ENCODE data around the gene IRX4. TPM values are rescaled to one million over a fixed set of nuclear protein-coding genes. Genes with fewer than 3 reads are reported as not detected.

The IRX4 gene
- total and polyA plus RNA-seq, 4 donors: 0.06 to 0.54 (median 0.34) TPM

- Histone ChIP-seq H3K36me3 (ENCODE audit: control insufficient read depth, insufficient read depth, low read length) (peaks cover 3% of the 10 kb centered on the region), H3K27me3 (ENCODE audit: control insufficient read depth, insufficient read depth, low read length) (peaks cover 18% of the 10 kb centered on the region), H3K9me3 (ENCODE audit: control insufficient read depth, insufficient read depth, low read length) (no peaks in the 10 kb centered on the region), H3K27ac (ENCODE audit: low read depth, low read length) (no peak overlapping the region), H3K4me3 (ENCODE audit: low read depth, low read length) (no peak overlapping the region), H3K4me1 (ENCODE audit: control insufficient read depth, insufficient read depth, low read length) (peaks cover 12% of the 10 kb centered on the region)
- WGBS (ENCODE audit: insufficient coverage): 78% methylated on average over 22 of the region's 22 CpGs
- DNase-seq (ENCODE audit: low read depth in 4 of 6, low spot score in 6 of 6): no peak
Observed at GRCh38 chr5:1834022-1834551, 48.6 kb downstream of the IRX4 start.

- Histone ChIP-seq H3K4me3 (ENCODE audit: low read depth, low read length) (no peak overlapping the region), H3K36me3 (ENCODE audit: control insufficient read depth, insufficient read depth, low read length) (peaks cover 3% of the 10 kb centered on the region), H3K27ac (ENCODE audit: low read depth, low read length) (no peak overlapping the region), H3K4me1 (ENCODE audit: control insufficient read depth, insufficient read depth, low read length) (peaks cover 12% of the 10 kb centered on the region), H3K9me3 (ENCODE audit: control insufficient read depth, insufficient read depth, low read length) (no peaks in the 10 kb centered on the region), H3K27me3 (ENCODE audit: control insufficient read depth, insufficient read depth, low read length) (peaks cover 18% of the 10 kb centered on the region)
- WGBS (ENCODE audit: insufficient coverage): 89% methylated on average over 16 of the region's 16 CpGs
- no peak for DNase-seq (ENCODE audit: low read depth in 4 of 6, low spot score in 6 of 6)
Observed at GRCh38 chr5:1833264-1834021, 49.3 kb downstream of the IRX4 start.

- H3K4me3 ChIP-seq (ENCODE audit: low read depth, low read length): no peak overlapping the region
- H3K9me3 ChIP-seq (ENCODE audit: control insufficient read depth, insufficient read depth, low read length): no peaks in the 10 kb centered on the region
- DNase-seq (ENCODE audit: low read depth in 4 of 6, low spot score in 6 of 6): no peak
- no peak overlapping the region for H3K27ac ChIP-seq (ENCODE audit: low read depth, low read length)
- 86% methylated on average over 21 of the region's 28 CpGs for WGBS (ENCODE audit: insufficient coverage)
- H3K27me3 ChIP-seq (ENCODE audit: control insufficient read depth, insufficient read depth, low read length): peaks cover 18% of the 10 kb centered on the region
- peaks cover 12% of the 10 kb centered on the region for H3K4me1 ChIP-seq (ENCODE audit: control insufficient read depth, insufficient read depth, low read length)
- H3K36me3 ChIP-seq (ENCODE audit: control insufficient read depth, insufficient read depth, low read length): peaks cover 8% of the 10 kb centered on the region
Observed at GRCh38 chr5:1832511-1833250, 50.0 kb downstream of the IRX4 start.

- peaks cover 12% of the 10 kb centered on the region for H3K4me1 ChIP-seq (ENCODE audit: control insufficient read depth, insufficient read depth, low read length)
- no peak overlapping the region for H3K4me3 ChIP-seq (ENCODE audit: low read depth, low read length)
- H3K36me3 ChIP-seq (ENCODE audit: control insufficient read depth, insufficient read depth, low read length): peaks cover 12% of the 10 kb centered on the region
- H3K27me3 ChIP-seq (ENCODE audit: control insufficient read depth, insufficient read depth, low read length): peaks cover 15% of the 10 kb centered on the region
- no peaks in the 10 kb centered on the region for H3K9me3 ChIP-seq (ENCODE audit: control insufficient read depth, insufficient read depth, low read length)
- WGBS (ENCODE audit: insufficient coverage): 45% methylated on average over 9 of the region's 14 CpGs
- no peak overlapping the region for H3K27ac ChIP-seq (ENCODE audit: low read depth, low read length)
- DNase-seq (ENCODE audit: low read depth in 4 of 6, low spot score in 6 of 6): no peak
Observed at GRCh38 chr5:1831677-1832313, 50.9 kb downstream of the IRX4 start.

GRCh38 chr5:1831257-1831656 lies 51.5 kb downstream of the IRX4 start:
- no CpG with 5 or more reads among the region's 11 CpGs for WGBS (ENCODE audit: insufficient coverage)
- Histone ChIP-seq H3K27me3 (ENCODE audit: control insufficient read depth, insufficient read depth, low read length) (peaks cover 13% of the 10 kb centered on the region), H3K27ac (ENCODE audit: low read depth, low read length) (no peak overlapping the region), H3K4me1 (ENCODE audit: control insufficient read depth, insufficient read depth, low read length) (peaks cover 12% of the 10 kb centered on the region), H3K9me3 (ENCODE audit: control insufficient read depth, insufficient read depth, low read length) (no peaks in the 10 kb centered on the region), H3K36me3 (ENCODE audit: control insufficient read depth, insufficient read depth, low read length) (peaks cover 17% of the 10 kb centered on the region), H3K4me3 (ENCODE audit: low read depth, low read length) (no peak overlapping the region)
- DNase-seq (ENCODE audit: low read depth in 4 of 6, low spot score in 6 of 6): no peak

- Histone ChIP-seq H3K36me3 (ENCODE audit: control insufficient read depth, insufficient read depth, low read length) (peaks cover 19% of the 10 kb centered on the region), H3K4me1 (ENCODE audit: control insufficient read depth, insufficient read depth, low read length) (peaks cover 12% of the 10 kb centered on the region), H3K27me3 (ENCODE audit: control insufficient read depth, insufficient read depth, low read length) (peaks cover 13% of the 10 kb centered on the region), H3K27ac (ENCODE audit: low read depth, low read length) (no peak overlapping the region), H3K4me3 (ENCODE audit: low read depth, low read length) (no peak overlapping the region), H3K9me3 (ENCODE audit: control insufficient read depth, insufficient read depth, low read length) (no peaks in the 10 kb centered on the region)
- 81% methylated on average over 17 of the region's 17 CpGs for WGBS (ENCODE audit: insufficient coverage)
- DNase-seq (ENCODE audit: low read depth in 4 of 6, low spot score in 6 of 6): no peak
Observed at GRCh38 chr5:1830571-1831228, 52.0 kb downstream of the IRX4 start.

- WGBS (ENCODE audit: insufficient coverage): 45% methylated on average over 39 of the region's 39 CpGs
- DNase-seq (ENCODE audit: low read depth in 4 of 6, low spot score in 6 of 6): no peak
- Histone ChIP-seq H3K4me3 (ENCODE audit: low read depth, low read length) (no peak overlapping the region), H3K27ac (ENCODE audit: low read depth, low read length) (no peak overlapping the region), H3K27me3 (ENCODE audit: control insufficient read depth, insufficient read depth, low read length) (peaks cover 2% of the 10 kb centered on the region), H3K4me1 (ENCODE audit: control insufficient read depth, insufficient read depth, low read length) (peaks cover 9% of the 10 kb centered on the region), H3K36me3 (ENCODE audit: control insufficient read depth, insufficient read depth, low read length) (peaks cover 45% of the 10 kb centered on the region), H3K9me3 (ENCODE audit: control insufficient read depth, insufficient read depth, low read length) (no peaks in the 10 kb centered on the region)
Observed at GRCh38 chr5:1827886-1828397, 54.8 kb downstream of the IRX4 start.
